HepG2 (cell line): ENCODE results near the gene SMURF2. TPM values are rescaled to one million over a fixed set of nuclear protein-coding genes. Genes with fewer than 3 reads are reported as not detected.

ENCODE experiments used
- ATAC-seq: fragments of 200-7000 bp; cut with Tn5 transposase; 3 replicates; pipeline ENCODE4 v1.9.1; 2020; ENCODE audit warnings: mild to moderate bottlenecking, moderate library complexity
- BruUV-seq: library from RNA; stranded (reverse); fragments of 400-500 nt; replicated peaks from 2 replicates; lab custom pipeline; 2021; lab: Mats Ljungman, UMichigan
- CTCF ChIA-PET: fragments of 300-600 bp; formaldehyde crosslinking; extraction: SDS; loops from one replicate; lab custom pipeline; 2021; ENCODE audit warnings: low total read pairs, inconsistent platforms, low intra/inter-chr PET ratio; lab: Yijun Ruan, JAX
- POLR2A ChIA-PET: fragments of 350-600 bp; sonication (Branson Sonifier 250); formaldehyde crosslinking; loops from one replicate; lab custom pipeline; 2020; ENCODE audit warnings: antibody characterized with exemption, inconsistent platforms; lab: Yijun Ruan, JAX
- DNase-seq: peaks from one replicate; pipeline ENCODE4 v3.0.0-alpha.2; 2015; ENCODE audit warnings: low spot score
- FAIRE-seq: peaks from 3 replicates; lab custom pipeline; 2011; peaks lifted over from hg19 to GRCh38; lab: Jason Lieb, UNC
- H2AFZ ChIP-seq: one replicate; pipeline ENCODE4 v1.6.1; 2011; ENCODE audit warnings: low read length, inconsistent platforms
- H3K27ac ChIP-seq: fragments of 300-600 bp; 3 replicates; pipeline ENCODE4 v1.8.0; 2011; ENCODE audit warnings: mixed run types, mild to moderate bottlenecking, mixed read lengths, low read length, inconsistent platforms; ENCODE audit not compliant: insufficient read depth; ENCODE audit errors: extremely low read length
- H3K27me3 ChIP-seq, 2 experiments: fragments of 200-600 bp in 1 of 2; 2 replicates in 1 of 2; 3 replicates in 1 of 2; pipeline versions ENCODE4 v1.6.0 to v1.8.0; 2011; ENCODE audit warnings: low read length in 2 of 2, mild to moderate bottlenecking in 2 of 2, moderate library complexity in 2 of 2, inconsistent platforms in 1 of 2; ENCODE audit not compliant: insufficient read depth in 2 of 2, control insufficient read depth in 1 of 2
- H3K36me3 ChIP-seq, 2 experiments: fragments of 200-600 bp in 1 of 2; replicated peaks in 1 of 2; 2 replicates in 1 of 2; 3 replicates in 1 of 2; pipeline versions ENCODE4 v1.5.1 to v1.8.0; 2011; ENCODE audit warnings: low read length in 2 of 2, inconsistent platforms in 1 of 2; ENCODE audit not compliant: insufficient read depth in 2 of 2, control insufficient read depth in 1 of 2
- H3K4me1 ChIP-seq: 2 replicates; pipeline ENCODE4 v1.5.1; 2012; ENCODE audit warnings: low read length, inconsistent platforms; ENCODE audit not compliant: insufficient read depth
- H3K4me2 ChIP-seq: 2 replicates; pipeline ENCODE4 v1.6.0; 2011; ENCODE audit warnings: low read depth, low read length, inconsistent platforms
- H3K4me3 ChIP-seq, 3 experiments: fragments of 200-600 bp in 1 of 3; sonication (generic), shearing (Covaris generic) in 1 of 3; replicated peaks in 1 of 3; 2 replicates each; pipeline ENCODE4 v1.5.1; 2011 to 2016; ENCODE audit warnings: low read length in 3 of 3, inconsistent platforms in 2 of 3, low read depth in 2 of 3, mild to moderate bottlenecking in 2 of 3, control low read depth in 1 of 3, mixed read lengths in 1 of 3; ENCODE audit not compliant: insufficient read depth in 1 of 3
- H3K79me2 ChIP-seq: one replicate; pipeline ENCODE4 v1.6.1; 2011; ENCODE audit warnings: low read length, inconsistent platforms; ENCODE audit not compliant: insufficient read depth
- H3K9ac ChIP-seq: 2 replicates; pipeline ENCODE4 v1.6.0; 2011; ENCODE audit warnings: mild to moderate bottlenecking, low read depth, low read length, inconsistent platforms; ENCODE audit not compliant: insufficient read depth
- H3K9me3 ChIP-seq: 2 replicates; pipeline ENCODE4 v1.5.1; 2012; ENCODE audit warnings: mild to moderate bottlenecking, low read length
- H4K20me1 ChIP-seq: 2 replicates; pipeline ENCODE4 v1.6.0; 2011; ENCODE audit warnings: inconsistent platforms, mild to moderate bottlenecking, low read length, moderate library complexity; ENCODE audit not compliant: insufficient read depth
- ATM ChIP-seq: fragments of 450-650 bp; IDR thresholded peaks from 2 replicates; pipeline ENCODE4 v1.7.1; 2017; ENCODE audit warnings: mild to moderate bottlenecking, borderline replicate concordance
- BRF2 ChIP-seq: sonication (generic); formaldehyde crosslinking; IDR thresholded peaks from 2 replicates; pipeline ENCODE4 v1.8.1; 2022; ENCODE audit warnings: mild to moderate bottlenecking, missing genetic modification reagents
- PREB ChIP-seq: sonication (generic); formaldehyde crosslinking; IDR thresholded peaks from 2 replicates; pipeline ENCODE4 v1.4.0; 2020; ENCODE audit warnings: missing genetic modification reagents
- ZNF143 ChIP-seq: sonication (generic); formaldehyde crosslinking; IDR thresholded peaks from 2 replicates; pipeline ENCODE4 v1.4.0; 2020; ENCODE audit warnings: missing genetic modification reagents
- ZNF792 ChIP-seq: IDR thresholded peaks from 2 replicates; pipeline ENCODE4 v1.6.1; 2016
- ZSCAN20 ChIP-seq: sonication (generic); formaldehyde crosslinking; IDR thresholded peaks from 2 replicates; pipeline ENCODE4 v1.4.0; 2020; ENCODE audit warnings: missing genetic modification reagents, mild to moderate bottlenecking, borderline replicate concordance
- WGBS: methylation state at CpG from one replicate; pipeline ENCODE4 v1.1.6; 2017; ENCODE audit warnings: low lambda C conversion rate; 5-methylcytosine and 5-hydroxymethylcytosine counted together
- in situ Hi-C: cut with HindIII; loops from 2 replicates; pipeline ENCODE4 v1.10.0; 2017; ENCODE audit warnings: low pct_unique_long_range_greater_than_20kb; ENCODE audit not compliant: extremely low pct_ligation_motif_present
- intact Hi-C: fragments of 100-400 bp; cut with micrococcal nuclease; formaldehyde crosslinking; loops from one replicate; pipeline ENCODE4 v1.10.0; 2022; ENCODE audit not compliant: unreplicated experiment
- polyA plus RNA-seq, 8 experiments: library from polyadenylated mRNA; depleted of rRNA in 3 of 8; stranded (reverse) in 7 of 8; unstranded in 1 of 8; fragments of >200 nt; fragmentation: Illumina TruSeq in 4 of 8; extraction: Trizol in 4 of 8; gene quantifications; 2 replicates each; pipeline versions ENCODE4 v1.2.1 to v1.2.3, GENCODE V29; 2011 to 2016; ENCODE audit warnings: low read depth in 4 of 8, missing spikeins in 1 of 8, mixed read lengths in 1 of 8; ENCODE audit not compliant: insufficient read depth in 1 of 8
- total RNA-seq, 5 experiments: library from RNA; depleted of rRNA; stranded (reverse); fragments of >200 nt; fragmentation: Illumina TruSeq; extraction: Trizol; gene quantifications; 2 replicates each; pipeline ENCODE4 v1.2.3, GENCODE V29; 2016; ENCODE audit warnings: low read depth in 1 of 5
- TF ChIP-seq, protein P1 (sequence below): sonication (generic); formaldehyde crosslinking; IDR thresholded peaks from 2 replicates; pipeline ENCODE4 v1.9.0; 2021; ENCODE audit warnings: missing genetic modification reagents, borderline replicate concordance

Gene SMURF2
- total and polyA plus RNA-seq, 2 of the 13 experiments (the other 11 are each of a cell fraction or from before 2014, with no cell fraction given): 14.9 to 24.3 TPM

GRCh38 chr17:64634218-64634617, 27.9 kb downstream of the SMURF2 start (continued):
- TF ChIP-seq, protein P1, sequence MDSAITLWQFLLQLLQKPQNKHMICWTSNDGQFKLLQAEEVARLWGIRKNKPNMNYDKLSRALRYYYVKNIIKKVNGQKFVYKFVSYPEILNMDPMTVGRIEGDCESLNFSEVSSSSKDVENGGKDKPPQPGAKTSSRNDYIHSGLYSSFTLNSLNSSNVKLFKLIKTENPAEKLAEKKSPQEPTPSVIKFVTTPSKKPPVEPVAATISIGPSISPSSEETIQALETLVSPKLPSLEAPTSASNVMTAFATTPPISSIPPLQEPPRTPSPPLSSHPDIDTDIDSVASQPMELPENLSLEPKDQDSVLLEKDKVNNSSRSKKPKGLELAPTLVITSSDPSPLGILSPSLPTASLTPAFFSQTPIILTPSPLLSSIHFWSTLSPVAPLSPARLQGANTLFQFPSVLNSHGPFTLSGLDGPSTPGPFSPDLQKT (CRISPR knock-in tag): no peak
- TF ChIP-seq ZNF143 (CRISPR knock-in tag) (no peak), BRF2 (no peak), ZSCAN20 (no peak)

DNA sequence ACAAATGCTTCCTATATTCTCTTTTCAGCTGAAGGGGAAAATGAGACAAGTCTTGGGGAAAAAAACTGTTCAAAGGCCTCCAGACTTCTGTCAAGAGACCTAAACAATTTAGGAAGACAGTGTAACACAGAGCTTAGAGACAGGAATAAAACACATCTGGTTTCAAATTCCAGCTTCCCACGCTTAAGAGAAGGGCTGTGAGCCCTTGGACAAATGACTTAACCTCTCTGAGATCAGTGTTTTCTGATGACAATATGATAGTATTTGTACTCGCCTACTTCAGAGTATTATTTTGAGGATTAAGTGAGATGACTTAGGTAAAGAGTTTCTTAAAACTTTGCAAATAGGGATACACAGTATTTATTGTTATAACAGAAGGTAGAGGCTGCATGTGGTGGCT, 29.5 kb downstream of the SMURF2 start:
- 0 out of 2 replicates have a peak, but pooled peaks cover under 1% of the 10 kb centered on the region for H4K20me1 ChIP-seq
- no peaks in the 10 kb centered on the region for H3K27me3 ChIP-seq
- peaks cover 38% of the 10 kb centered on the region for H3K4me1 ChIP-seq
- DNase-seq: no peak
- WGBS: 92% methylated on average over 2 of the region's 2 CpGs
- H3K79me2 ChIP-seq: peaks cover 20% of the 10 kb centered on the region
- intact Hi-C loops (no loop called here), in situ Hi-C loops (loop anchor here (25.0 kb wide), 2 partner anchors 95 to 320 kb away; no protein-coding TSS in a partner anchor)
- TF ChIP-seq ZNF792 (CRISPR knock-in tag) (no peak), ATM (no peak), PREB (no peak)
- no peak for FAIRE-seq
- ChIA-PET CTCF (no interaction called here), POLR2A (no interaction called here)
- no peak overlapping the region for H3K9ac ChIP-seq
- H3K4me3 ChIP-seq: no peak overlapping the region
- H2AFZ ChIP-seq: no peak overlapping the region
- no peaks in the 10 kb centered on the region for H3K9me3 ChIP-seq
- ATAC-seq: no peak
- no peaks in the 10 kb centered on the region for H3K36me3 ChIP-seq
- no peak overlapping the region for H3K4me2 ChIP-seq
- BruUV-seq: no TSS peak
- H3K27ac ChIP-seq: no peak overlapping the region
